GM19452 (cell line): ENCODE results near the gene VOPP1.
A peak's percentile ranks its signal among the peaks of the same experiment; 100 is the strongest.
"Not testable (repeated sequence)": the region's sequence is repeated elsewhere in the genome, so short reads cannot be mapped to it uniquely, and the experiment has no call there.

ENCODE experiments used
- ATAC-seq: cut with Tn5 transposase; IDR thresholded peaks from one replicate; pipeline ENCODE4 v1.9.1; 2021; ENCODE audit not compliant: unreplicated experiment

The VOPP1 gene

GRCh38 chr7:55512635-55513191, 59.6 kb downstream of the VOPP1 start:
- no peak for ATAC-seq

DNA sequence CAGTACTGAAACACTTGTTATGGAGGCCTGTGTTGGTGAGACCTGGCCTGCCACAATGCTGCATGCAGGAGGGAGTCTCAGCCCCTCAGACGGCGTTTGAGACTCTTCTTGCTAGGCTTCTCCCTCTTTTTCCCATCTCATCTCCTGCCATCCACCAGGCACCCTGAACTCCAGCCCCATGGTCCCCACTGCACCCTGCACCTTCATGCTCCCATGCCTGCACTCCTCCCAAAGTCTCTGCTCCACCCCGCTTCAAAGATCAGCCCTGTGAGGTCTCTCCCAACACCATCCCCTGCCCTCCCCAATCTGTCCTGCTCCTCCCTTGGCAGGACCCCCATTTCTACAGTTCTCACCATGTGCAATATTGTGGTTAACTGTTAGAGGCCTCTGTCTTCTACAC, 61.7 kb downstream of the VOPP1 start:
- peak; percentile 31 for ATAC-seq

DNA sequence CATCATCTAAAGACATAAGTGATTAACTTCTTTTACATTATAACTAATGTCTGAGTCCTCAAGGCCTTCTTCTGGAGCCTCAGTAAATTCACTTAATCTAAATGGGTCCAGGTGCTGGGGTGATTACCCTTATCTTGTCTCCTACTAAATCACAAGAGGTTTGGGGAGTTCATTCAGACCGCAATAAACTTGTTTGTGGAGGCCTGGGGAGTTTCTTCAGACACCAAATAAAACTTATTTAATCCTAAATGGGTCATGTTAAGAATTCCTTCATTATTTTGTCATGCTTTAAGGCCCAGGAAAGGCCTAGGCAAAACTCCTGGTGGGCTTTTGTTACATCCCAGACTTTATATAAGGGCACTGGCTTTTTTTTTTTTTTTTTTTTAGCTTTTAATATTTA, 62.1 kb downstream of the VOPP1 start:
- ATAC-seq, result not testable (repeated sequence)

- ATAC-seq, result peak; percentile 12
These were observed 63.0 kb downstream of the VOPP1 start for GRCh38 chr7:55509322-55509721.

DNA sequence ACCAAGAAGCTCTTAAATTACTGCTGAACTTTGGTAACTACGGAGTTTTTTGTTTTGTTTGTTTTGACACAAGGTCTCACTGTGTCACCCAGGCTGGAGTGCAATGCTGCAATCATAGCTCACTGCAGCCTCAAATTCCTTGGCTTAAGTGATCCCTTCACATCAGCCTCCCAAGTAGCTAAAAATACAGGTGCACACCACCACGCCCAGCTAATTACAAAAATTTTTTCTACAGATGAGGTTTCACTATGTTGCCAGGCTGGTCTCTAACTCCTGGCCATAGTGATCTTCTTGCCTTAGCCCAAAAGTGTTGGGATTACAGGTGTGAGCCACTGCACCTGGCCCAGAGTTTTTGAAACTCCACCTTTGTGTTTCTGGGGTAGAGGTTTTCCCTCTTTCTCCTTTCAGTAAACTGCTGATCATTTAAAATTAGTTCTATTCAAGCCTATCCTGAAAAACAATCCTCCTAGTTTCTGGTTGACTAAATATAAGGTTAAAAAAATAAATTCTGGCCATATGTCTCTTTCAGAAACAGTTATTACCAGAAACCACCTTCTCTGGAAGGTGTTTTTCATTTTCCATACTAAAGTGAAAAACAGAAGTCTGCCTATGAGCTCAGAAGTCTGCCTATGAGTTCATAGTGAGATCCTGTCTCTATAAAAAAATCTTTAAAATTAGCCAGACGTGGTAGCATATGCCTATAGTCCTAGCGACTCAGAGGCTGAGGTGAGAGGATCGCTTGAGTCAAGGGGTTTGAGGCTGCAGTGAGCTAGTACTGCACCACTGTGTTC, 63.9 kb downstream of the VOPP1 start:
- peak; percentile 55 for ATAC-seq

- ATAC-seq, result no peak
These were observed 64.6 kb downstream of the VOPP1 start for GRCh38 chr7:55507743-55508142.

DNA sequence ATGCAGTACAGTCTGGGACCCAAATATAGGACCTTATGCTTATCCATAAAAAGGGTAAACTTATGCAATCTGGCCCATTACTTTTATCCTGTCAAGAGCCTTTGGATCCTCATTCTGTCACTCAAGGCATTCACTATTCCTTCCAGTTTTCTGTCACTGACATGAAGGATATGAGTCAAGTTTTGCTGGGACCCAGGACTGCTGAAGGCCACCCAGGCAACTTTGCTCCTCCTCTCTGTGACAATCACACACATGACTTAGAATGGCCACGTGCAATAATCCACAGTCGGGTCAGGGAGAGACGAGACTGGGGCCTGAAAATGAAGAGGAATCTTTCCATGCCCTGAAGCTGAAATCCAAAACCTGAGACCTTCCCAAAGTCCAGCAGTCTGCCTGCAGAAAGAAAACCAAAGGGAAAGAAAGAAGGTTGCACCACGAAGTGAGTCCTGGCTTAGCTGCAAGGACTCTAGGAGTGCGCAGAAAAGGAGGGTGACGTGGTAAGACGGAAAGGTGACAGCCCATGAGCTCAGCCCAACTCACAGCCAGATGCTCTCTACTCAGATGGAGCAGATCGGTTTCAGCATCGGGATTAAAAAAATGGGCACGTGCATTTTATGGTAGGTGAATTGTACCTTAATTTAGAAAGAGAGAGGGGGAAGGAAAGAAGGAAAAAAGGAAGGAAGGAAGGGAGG, 67.2 kb downstream of the VOPP1 start:
- ATAC-seq, result no peak

- no peak for ATAC-seq
These were observed 68.0 kb downstream of the VOPP1 start for GRCh38 chr7:55504093-55504859.

DNA sequence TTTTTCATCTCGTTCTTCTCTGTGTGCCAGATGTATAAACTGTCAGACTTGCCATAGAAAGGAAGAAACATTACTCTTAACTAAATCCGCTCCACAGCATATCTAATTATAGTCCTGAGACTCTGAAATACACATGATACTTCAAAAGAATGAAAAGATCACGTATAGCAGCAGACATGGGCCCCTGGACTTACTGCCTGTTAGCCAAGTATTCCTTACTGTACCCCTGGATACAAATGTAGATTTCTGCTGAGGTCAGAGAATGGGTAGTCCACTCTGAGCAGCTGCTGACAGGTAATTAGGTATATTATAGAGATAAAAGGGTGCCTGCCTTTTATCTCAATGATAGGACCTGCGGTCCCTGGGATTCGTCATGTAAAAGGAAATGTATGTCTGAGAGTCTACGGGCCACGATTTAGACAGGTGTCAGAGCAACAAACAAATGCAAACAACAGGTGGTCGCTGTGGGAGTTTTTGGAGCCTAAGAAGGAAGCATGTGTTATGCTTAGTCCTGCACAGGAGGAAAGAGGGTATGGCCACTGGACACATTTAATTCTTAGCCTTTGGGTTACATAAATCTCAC, 69.4 kb downstream of the VOPP1 start:
- no peak for ATAC-seq

DNA sequence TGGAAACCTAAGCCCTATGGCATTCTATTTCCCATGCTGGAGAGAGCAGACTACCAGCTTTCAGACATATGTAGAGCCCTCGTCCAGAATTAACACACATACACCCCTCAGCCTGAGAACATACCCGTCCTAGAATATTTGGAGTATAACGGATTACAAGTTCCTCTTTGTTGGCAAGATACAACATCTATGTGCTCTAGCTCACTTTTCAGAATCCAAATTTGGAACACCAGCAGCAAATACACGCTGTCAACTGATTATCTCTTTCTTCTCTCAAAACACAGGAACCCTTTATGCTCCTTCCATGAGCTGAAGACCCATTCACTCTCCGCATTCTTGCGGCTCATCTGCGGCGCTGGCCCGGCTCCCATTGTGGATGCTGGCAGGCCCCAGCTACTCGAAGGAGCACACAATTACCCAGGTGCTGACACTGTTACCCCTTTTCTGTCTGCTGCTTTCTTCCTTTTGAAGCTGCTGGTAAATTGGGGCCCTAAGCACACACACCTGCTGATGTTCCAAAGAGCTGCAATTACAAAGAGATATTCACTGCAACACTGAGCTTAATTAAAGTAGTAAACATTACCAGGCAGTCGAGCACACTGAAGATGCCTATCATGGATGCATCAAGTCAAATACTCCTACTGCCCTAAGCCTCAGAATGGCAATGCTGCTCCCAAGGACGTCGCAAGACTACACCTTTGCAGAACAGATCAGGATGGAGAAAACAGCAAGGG, 70.0 kb downstream of the VOPP1 start:
- no peak for ATAC-seq

DNA sequence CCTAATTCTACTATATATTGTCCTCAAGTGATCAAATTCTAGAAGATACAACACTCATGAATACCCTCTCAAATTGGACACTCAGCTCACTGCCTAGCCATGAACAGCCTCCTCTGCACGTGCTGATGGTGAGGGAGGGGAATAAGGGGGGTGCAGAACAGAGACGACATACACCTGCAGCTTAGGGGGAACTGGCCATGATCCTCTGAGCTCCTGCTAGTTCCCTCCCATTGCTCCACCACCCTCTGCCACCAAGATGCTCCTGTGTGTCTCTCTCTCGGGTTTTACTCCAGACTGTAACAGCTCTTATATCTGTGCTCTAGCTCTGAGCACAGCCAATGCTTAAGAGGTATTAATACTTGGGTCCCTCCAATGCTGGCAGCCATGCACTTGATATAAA, 70.7 kb downstream of the VOPP1 start:
- ATAC-seq, result no peak

DNA sequence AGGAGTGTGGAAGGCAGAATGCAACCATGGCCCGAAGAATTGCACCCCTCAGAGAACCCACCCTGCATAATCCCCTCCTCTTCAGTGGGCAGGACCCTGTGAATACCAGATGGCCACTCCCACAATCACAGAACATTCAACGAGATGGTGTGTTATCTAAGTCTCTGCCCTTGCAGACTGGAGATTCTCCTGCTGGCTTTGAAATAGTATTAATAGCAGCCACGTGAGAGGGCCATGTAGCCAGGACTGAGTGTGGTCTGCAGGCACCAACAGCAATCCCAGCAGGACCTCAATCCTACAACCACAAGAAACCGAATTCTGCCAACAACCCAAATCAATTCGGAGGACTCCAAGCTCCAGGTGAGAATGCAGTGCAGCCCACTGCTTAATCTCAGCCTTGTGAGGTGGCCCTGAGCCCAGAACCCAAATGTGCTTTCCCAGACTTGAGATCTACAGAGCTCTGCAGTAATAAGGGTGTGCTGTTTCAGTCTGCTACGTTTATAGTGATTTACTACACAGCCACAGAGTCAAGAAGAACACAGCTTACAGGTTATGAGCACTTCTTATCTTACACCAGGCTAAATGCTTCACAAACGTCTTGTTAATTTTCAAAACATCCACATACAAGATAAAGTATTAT, 72.1 kb downstream of the VOPP1 start:
- no peak for ATAC-seq

DNA sequence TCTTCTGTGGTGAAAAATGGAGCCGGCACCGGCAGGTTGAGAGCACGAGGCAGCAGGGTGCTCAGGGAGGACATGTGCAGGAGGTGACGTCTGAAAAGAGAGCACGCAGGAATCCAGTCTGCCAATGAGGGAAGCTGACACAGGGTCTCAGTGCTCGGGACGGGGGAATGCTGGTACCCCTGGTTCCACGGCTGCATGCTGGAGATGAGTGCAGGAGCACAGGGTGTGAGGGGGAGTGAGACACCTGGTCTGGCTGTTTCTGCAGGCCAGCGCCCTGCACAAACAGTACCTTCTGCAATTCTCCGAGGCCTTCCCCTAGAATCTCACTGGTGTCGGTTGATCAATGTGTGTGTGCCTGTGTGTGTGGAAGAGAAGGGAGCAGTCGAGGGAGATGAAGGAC, 72.7 kb downstream of the VOPP1 start:
- no peak for ATAC-seq

GRCh38 chr7:55498770-55499169, 73.5 kb downstream of the VOPP1 start:
- no peak for ATAC-seq

GRCh38 chr7:55498142-55498541, 74.2 kb downstream of the VOPP1 start:
- no peak for ATAC-seq

DNA sequence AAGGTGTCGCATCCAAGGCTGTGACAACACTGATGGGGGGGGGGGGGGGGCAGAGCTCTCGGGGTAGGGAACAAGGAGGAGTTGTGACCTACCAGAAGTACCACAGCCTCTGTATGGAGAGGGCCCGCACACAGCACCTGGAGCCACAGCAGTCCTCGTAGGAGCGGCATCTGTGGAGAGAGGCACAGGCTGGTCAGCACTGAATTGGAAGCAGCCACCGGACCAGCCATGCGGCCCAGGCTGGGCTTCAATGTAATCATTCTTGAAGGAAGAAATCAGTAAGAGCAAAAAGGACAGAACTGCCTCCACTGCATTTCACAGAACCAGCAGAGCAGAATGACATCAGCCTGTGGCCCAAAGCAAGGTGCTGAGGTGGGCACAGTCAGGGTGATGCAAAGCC, 74.8 kb downstream of the VOPP1 start:
- no peak for ATAC-seq

- no peak for ATAC-seq
These were observed 75.4 kb downstream of the VOPP1 start for GRCh38 chr7:55496906-55497305.

- no peak for ATAC-seq
These were observed 77.4 kb downstream of the VOPP1 start for GRCh38 chr7:55494951-55495350.

DNA sequence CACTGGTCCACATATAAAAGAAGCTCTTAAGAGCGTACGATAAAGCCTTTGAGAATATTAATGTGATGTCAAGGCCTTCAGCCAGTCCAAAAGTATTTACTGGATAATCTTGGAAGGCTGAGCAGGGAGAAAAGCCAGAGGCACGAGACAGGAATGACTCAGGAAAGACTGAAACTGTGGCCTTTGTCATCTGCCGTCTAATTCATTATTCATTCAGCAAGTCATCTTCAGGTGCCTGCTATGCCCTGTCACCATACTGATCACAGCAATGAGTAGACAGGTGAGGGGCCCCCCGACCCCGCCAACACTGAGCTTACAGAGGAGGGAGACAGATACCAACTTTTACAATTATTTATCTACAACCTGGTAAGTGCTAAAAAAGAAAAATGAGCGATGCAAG, 78.9 kb downstream of the VOPP1 start:
- no peak for ATAC-seq

GRCh38 chr7:55491346-55491745, 81.0 kb downstream of the VOPP1 start:
- no peak for ATAC-seq
